Dermis microvascular lymphatic vessel endothelial cell (primary cell): ENCODE results near the gene CCSER1. TPM values are rescaled to one million over a fixed set of nuclear protein-coding genes. Genes with fewer than 3 reads are reported as not detected.
A peak's percentile ranks its signal among the peaks of the same experiment; 100 is the strongest.

ENCODE experiments used
- DNase-seq, 2 donors: peaks; one replicate each; pipeline versions ENCODE4 v3.0.0 to v3.0.0-alpha.2; 2010; ENCODE audit warnings: low read depth in 2 of 2
- total RNA-seq: library from RNA; depleted of rRNA; stranded (reverse); fragments of >200 nt; gene quantifications from 2 replicates; pipeline ENCODE4 v1.2.1, GENCODE V29; 2014

CCSER1 gene
- total RNA-seq, 1 donor from 2014 or later, result 0.13 TPM

GRCh38 chr4:90127706-90128345, 632 bp downstream of the CCSER1 start:
- DNase-seq, result peak in 1 of 2 donors; percentile 36

- no peak for DNase-seq
Measured at GRCh38 chr4:90128961-90129495, 1.8 kb downstream of the CCSER1 start.

- no peak for DNase-seq
Measured at GRCh38 chr4:90130076-90130475, 2.9 kb downstream of the CCSER1 start.

GRCh38 chr4:90137555-90137954, 10.4 kb downstream of the CCSER1 start:
- peak in 1 of 2 donors; percentile 20 for DNase-seq

GRCh38 chr4:90142081-90142480, 14.9 kb downstream of the CCSER1 start:
- no peak for DNase-seq

GRCh38 chr4:90145319-90145718, 18.1 kb downstream of the CCSER1 start:
- no peak for DNase-seq

- DNase-seq, result no peak
Measured at GRCh38 chr4:90146306-90146705, 19.1 kb downstream of the CCSER1 start.

- DNase-seq, result no peak
Measured at GRCh38 chr4:90148574-90149148, 21.5 kb downstream of the CCSER1 start.

- DNase-seq, result no peak
Measured at GRCh38 chr4:90152024-90152423, 24.8 kb downstream of the CCSER1 start.

GRCh38 chr4:90159193-90159592, 32.0 kb downstream of the CCSER1 start:
- DNase-seq, result no peak

GRCh38 chr4:90160044-90160443, 32.9 kb downstream of the CCSER1 start:
- no peak for DNase-seq

GRCh38 chr4:90162566-90162965, 35.4 kb downstream of the CCSER1 start:
- no peak for DNase-seq

GRCh38 chr4:90163872-90164271, 36.7 kb downstream of the CCSER1 start:
- no peak for DNase-seq

- no peak for DNase-seq
Measured at GRCh38 chr4:90165883-90166282, 38.7 kb downstream of the CCSER1 start.

- DNase-seq, result no peak
Measured at GRCh38 chr4:90171491-90171890, 44.3 kb downstream of the CCSER1 start.

GRCh38 chr4:90174621-90175023, 47.4 kb downstream of the CCSER1 start:
- no peak for DNase-seq

GRCh38 chr4:90181644-90182043, 54.5 kb downstream of the CCSER1 start:
- DNase-seq, result no peak

- DNase-seq, result no peak
Measured at GRCh38 chr4:90183254-90183653, 56.1 kb downstream of the CCSER1 start.

GRCh38 chr4:90184560-90184959, 57.4 kb downstream of the CCSER1 start:
- DNase-seq, result no peak

- DNase-seq, result no peak
Measured at GRCh38 chr4:90185416-90185815, 58.2 kb downstream of the CCSER1 start.

- no peak for DNase-seq
Measured at GRCh38 chr4:90186229-90186628, 59.0 kb downstream of the CCSER1 start.

- DNase-seq, result no peak
Measured at GRCh38 chr4:90187148-90187884, 60.1 kb downstream of the CCSER1 start.

GRCh38 chr4:90189178-90189577, 62.0 kb downstream of the CCSER1 start:
- no peak for DNase-seq
